Neural cell (in vitro differentiated cells): ENCODE measurements around the gene RNF4. TPM values are rescaled to one million over a fixed set of nuclear protein-coding genes. Genes with fewer than 3 reads are reported as not detected.
"Not testable (repeated sequence)": the region's sequence is repeated elsewhere in the genome, so short reads cannot be mapped to it uniquely, and the experiment has no call there.

Experiments used
- H2AFZ ChIP-seq: fragments of 200-600, 300-800 bp; sonication (generic), shearing (Covaris generic); 2 replicates; pipeline ENCODE4 v1.6.0; 2014; ENCODE audit warnings: low read depth, mild to moderate bottlenecking, antibody characterized with exemption, low read length, moderate library complexity
- H3F3A ChIP-seq: fragments of 200-600 bp; shearing (Covaris generic); 2 replicates; pipeline ENCODE4 v1.6.1; 2016; ENCODE audit warnings: mild to moderate bottlenecking, moderate library complexity, mixed read lengths, antibody characterized with exemption, low read length; ENCODE audit not compliant: insufficient read depth, poor library complexity, severe bottlenecking
- H3K27ac ChIP-seq: fragments of 200-600, 300-800 bp; sonication (generic), shearing (Covaris generic); 2 replicates; pipeline ENCODE4 v1.5.1; 2014; ENCODE audit warnings: mild to moderate bottlenecking, low read length, moderate library complexity
- H3K27me3 ChIP-seq: fragments of 300-800, 200-600 bp; sonication (generic), shearing (Covaris generic); 2 replicates; pipeline ENCODE4 v1.6.0; 2014; ENCODE audit warnings: mild to moderate bottlenecking, low read depth, low read length, moderate library complexity; ENCODE audit not compliant: insufficient read depth
- H3K36me3 ChIP-seq: fragments of 300-800, 200-600 bp; sonication (generic), shearing (Covaris generic); 2 replicates; pipeline ENCODE4 v1.5.1; 2014; ENCODE audit warnings: mild to moderate bottlenecking, antibody characterized with exemption, low read length, moderate library complexity; ENCODE audit not compliant: insufficient read depth
- H3K4me2 ChIP-seq: fragments of 300-800, 200-600 bp; sonication (generic), shearing (Covaris generic); 2 replicates; pipeline ENCODE4 v1.6.0; 2014; ENCODE audit warnings: mild to moderate bottlenecking, low read length
- H3K4me3 ChIP-seq: fragments of 300-800, 200-600 bp; sonication (generic), shearing (Covaris generic); 2 replicates; pipeline ENCODE4 v1.5.1; 2014; ENCODE audit warnings: mild to moderate bottlenecking, low read length, moderate library complexity
- H3K79me2 ChIP-seq: fragments of 200-600 bp; shearing (Covaris generic); replicated peaks from 2 replicates; pipeline ENCODE4 v1.6.0; 2014; ENCODE audit warnings: mild to moderate bottlenecking, low read length, moderate library complexity; ENCODE audit not compliant: insufficient read depth
- H3K9ac ChIP-seq: fragments of 300-800, 200-600 bp; sonication (generic), shearing (Covaris generic); 2 replicates; pipeline ENCODE4 v1.6.1; 2016; ENCODE audit warnings: mild to moderate bottlenecking, low read length, mixed read lengths
- H3K9me2 ChIP-seq: fragments of 200-600 bp; shearing (Covaris generic); 2 replicates; pipeline ENCODE4 v1.6.1; 2016; ENCODE audit warnings: mild to moderate bottlenecking, low read length, mixed read lengths; ENCODE audit not compliant: insufficient read depth
- H3K9me3 ChIP-seq: fragments of 200-600, 300-800 bp; sonication (generic), shearing (Covaris generic); 2 replicates; pipeline ENCODE4 v1.6.1; 2016; ENCODE audit warnings: mild to moderate bottlenecking, mixed run types, low read length, moderate library complexity, mixed read lengths
- H4K20me1 ChIP-seq: fragments of 200-600 bp; shearing (Covaris generic); 2 replicates; pipeline ENCODE4 v1.6.1; 2016; ENCODE audit warnings: mild to moderate bottlenecking, mixed run types; ENCODE audit not compliant: insufficient read depth
- CTCF ChIP-seq: fragments of 450-650 bp; IDR thresholded peaks from 2 replicates; pipeline ENCODE4 v1.5.1; 2014; ENCODE audit warnings: antibody characterized with exemption, mild to moderate bottlenecking, moderate library complexity; ENCODE audit not compliant: poor library complexity, severe bottlenecking
- EP300 ChIP-seq: fragments of 450-650 bp; conservative IDR thresholded peaks from 2 replicates; pipeline ENCODE4 v1.6.1; 2014; ENCODE audit warnings: antibody characterized with exemption, mild to moderate bottlenecking, moderate library complexity; ENCODE audit not compliant: poor library complexity, severe bottlenecking
- EZH2 ChIP-seq: fragments of 200-600, 300-800 bp; shearing (Covaris generic), sonication (generic); IDR thresholded peaks from 2 replicates; pipeline ENCODE4 v1.6.1; 2014; ENCODE audit warnings: antibody characterized with exemption, low read length, borderline replicate concordance, mild to moderate bottlenecking; ENCODE audit not compliant: insufficient read depth, poor library complexity, severe bottlenecking
- MXI1 ChIP-seq: fragments of 450-650 bp; conservative IDR thresholded peaks from 2 replicates; pipeline ENCODE4 v1.6.1; 2014; ENCODE audit warnings: antibody characterized with exemption, mild to moderate bottlenecking; ENCODE audit not compliant: poor library complexity, severe bottlenecking
- POLR2AphosphoS5 ChIP-seq: IDR thresholded peaks from 2 replicates; pipeline ENCODE4 v1.6.1; 2012
- RAD21 ChIP-seq: fragments of 450-650 bp; conservative IDR thresholded peaks from 2 replicates; pipeline ENCODE4 v1.6.1; 2014; ENCODE audit warnings: antibody characterized with exemption, mild to moderate bottlenecking, moderate library complexity
- REST ChIP-seq: IDR thresholded peaks from 2 replicates; pipeline ENCODE4 v1.6.1; 2012; ENCODE audit warnings: borderline replicate concordance
- SMC3 ChIP-seq: fragments of 450-650 bp; conservative IDR thresholded peaks from 2 replicates; pipeline ENCODE4 v1.6.1; 2014; ENCODE audit warnings: antibody characterized with exemption, mild to moderate bottlenecking, moderate library complexity; ENCODE audit not compliant: poor library complexity
- TAF1 ChIP-seq: IDR thresholded peaks from 2 replicates; pipeline ENCODE4 v1.6.1; 2012; ENCODE audit warnings: low read depth
- polyA plus RNA-seq: library from polyadenylated mRNA; depleted of rRNA; stranded (reverse); fragments of >200 nt; gene quantifications from 2 replicates; pipeline ENCODE4 v1.2.3, GENCODE V29; 2014

RNF4 gene
- polyA plus RNA-seq, 1 donor from 2014 or later = 48.2 TPM

- H3K4me2 ChIP-seq = no peak overlapping the region
- no peaks in the 10 kb centered on the region for H4K20me1 ChIP-seq
- H3K4me3 ChIP-seq = no peak overlapping the region
- H3K9me2 ChIP-seq = no peaks in the 10 kb centered on the region
- H3F3A ChIP-seq = no peaks in the 10 kb centered on the region
- H3K9ac ChIP-seq = no peak overlapping the region
- no peaks in the 10 kb centered on the region for H3K9me3 ChIP-seq
- no peak overlapping the region for H2AFZ ChIP-seq
- H3K36me3 ChIP-seq = peaks cover 13% of the 10 kb centered on the region
- no peaks in the 10 kb centered on the region for H3K79me2 ChIP-seq
- no peaks in the 10 kb centered on the region for H3K27me3 ChIP-seq
- no peak overlapping the region for H3K27ac ChIP-seq
- TF ChIP-seq EP300 (no peak), SMC3 (no peak), TAF1 (no peak), MXI1 (no peak), EZH2 (no peak), RAD21 (no peak), POLR2AphosphoS5 (no peak), CTCF (no peak), REST (no peak)
Observed at GRCh38 chr4:2512396-2513135, 43.7 kb downstream of the RNF4 start.

GRCh38 chr4:2514193-2514592 lies 45.3 kb downstream of the RNF4 start:
- not testable (repeated sequence) for H3K4me3 ChIP-seq, H3K79me2 ChIP-seq, H3K9me2 ChIP-seq, H3K27me3 ChIP-seq, H3K4me2 ChIP-seq, H3K9ac ChIP-seq, H4K20me1 ChIP-seq, H3K27ac ChIP-seq, H2AFZ ChIP-seq, H3K9me3 ChIP-seq, H3F3A ChIP-seq
- H3K36me3 ChIP-seq = peaks cover 13% of the 10 kb centered on the region

GRCh38 chr4:2514944-2515343 lies 46.0 kb downstream of the RNF4 start:
- peaks cover 10% of the 10 kb centered on the region for H3K36me3 ChIP-seq
- not testable (repeated sequence) for H3K27ac ChIP-seq

More at GRCh38 chr4:2514944-2515343, 46.0 kb downstream of the RNF4 start:
- not testable (repeated sequence) for H3K9me2 ChIP-seq, H3K4me3 ChIP-seq, H3K27me3 ChIP-seq, H3K9me3 ChIP-seq, H2AFZ ChIP-seq, H3K9ac ChIP-seq, H4K20me1 ChIP-seq, H3F3A ChIP-seq, H3K79me2 ChIP-seq, H3K4me2 ChIP-seq
